ENCODE measurements around the gene PRKAG2. TPM values are rescaled to one million over a fixed set of nuclear protein-coding genes. Genes with fewer than 3 reads are reported as not detected.

The PRKAG2 gene
- total and polyA plus RNA-seq, 2 of the 8 experiments (the other 6 are each of a cell fraction or from before 2014, with no cell fraction given) = 7.5 to 18.1 TPM

GRCh38 chr7:151799506-151799905, 77.4 kb downstream of the PRKAG2 start (continued):
- TF ChIP-seq ATF3 (IDR thresholded peaks at IDR 0.05; ENCODE audit: insufficient read depth, low read depth, low read length) (no peak), BCL11A (IDR thresholded peaks at IDR 0.05; ENCODE audit: low read depth in 2 of 2, low read length in 2 of 2) (no peak), USF2 (IDR thresholded peaks at IDR 0.05; ENCODE audit: low read length) (no peak), KDM5A (IDR thresholded peaks at IDR 0.05; ENCODE audit: low read length) (no peak), TAF1 (IDR thresholded peaks at IDR 0.05; ENCODE audit: low read depth, low read length) (no peak), JUND (IDR thresholded peaks at IDR 0.05; ENCODE audit: low read length) (no peak), CBX5 (IDR thresholded peaks at IDR 0.05; ENCODE audit: low read depth, low read length) (no peak)

Measured in H1 (cell line).